22Rv1 (cell line): ENCODE measurements around the gene VANGL2.
"Not testable (repeated sequence)": the region's sequence is repeated elsewhere in the genome, so short reads cannot be mapped to it uniquely, and the experiment has no call there.

Source experiments
- CTCF ChIP-seq: fragments of 450-650 bp; IDR thresholded peaks from 2 replicates; pipeline ENCODE4 v1.5.1; 2017; ENCODE audit warnings: mild to moderate bottlenecking
- ZFX ChIP-seq: fragments of 450-650 bp; IDR thresholded peaks from 2 replicates; pipeline ENCODE4 v1.6.1; 2017; ENCODE audit warnings: antibody characterized with exemption, borderline replicate concordance

GRCh38 chr1:160384812-160385211 lies 15.6 kb upstream of the VANGL2 start:
- TF ChIP-seq CTCF, ZFX: not testable (repeated sequence)
